ENCODE results near the gene C22orf39.

DNA sequence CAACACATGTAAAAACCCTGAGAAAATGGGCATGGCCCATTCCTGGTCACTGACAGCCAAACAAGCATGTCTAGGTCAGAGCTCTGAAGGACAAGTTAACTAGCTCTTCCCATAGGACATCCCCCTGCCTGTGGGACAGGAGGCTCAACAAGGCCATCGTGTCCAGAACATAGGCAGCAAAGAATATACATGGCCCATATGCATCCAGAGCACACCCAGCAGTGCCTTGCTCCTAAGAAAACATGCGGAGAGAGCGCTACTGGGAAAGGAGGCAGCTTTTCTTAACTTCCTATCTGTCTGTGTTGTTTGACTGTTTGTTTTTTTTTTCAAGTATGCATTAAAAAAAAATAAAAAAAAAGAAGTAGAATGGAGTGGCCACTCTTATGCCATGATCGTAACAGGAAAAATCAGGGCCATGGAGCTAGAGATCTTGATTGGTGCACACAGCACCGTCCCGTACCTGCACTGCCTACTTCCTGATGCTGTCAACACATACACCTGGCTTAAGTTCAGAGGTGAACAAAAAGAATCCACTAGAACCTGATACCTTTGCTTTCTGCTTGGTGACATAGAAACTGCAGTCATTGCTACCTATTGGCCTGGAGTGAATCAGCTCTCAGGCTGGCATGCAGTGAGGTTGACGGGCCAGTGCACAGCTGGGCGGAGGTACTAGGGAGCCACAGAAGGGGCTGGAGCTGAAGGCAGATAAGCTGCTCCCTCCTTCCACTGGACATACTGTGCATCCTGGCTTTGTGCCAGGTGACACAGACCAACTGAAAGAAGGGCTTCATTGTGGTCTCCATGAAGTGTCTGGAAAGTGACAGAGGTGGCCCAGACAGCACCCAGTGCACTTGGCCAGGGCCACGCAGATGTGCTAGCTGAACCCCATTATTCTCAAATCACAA, 19.6 kb upstream of the C22orf39 start:
- TF ChIP-seq SUZ12 (IDR thresholded peaks at IDR 0.05; ENCODE audit: extremely low read depth, insufficient read depth, insufficient read length) = no peak
- no peak for TF ChIP-seq ZNF274 (IDR thresholded peaks at IDR 0.05; ENCODE audit: low read depth, low read length)

Measured in NT2/D1 (cell line).